Stimulated activated CD4-positive, alpha-beta T cell treated with anti-CD3 and anti-CD28 coated beads, Interleukin-2, amount 100 ng/mL, for 24 hours (primary cell): ENCODE measurements around the gene JUND.
A peak's percentile ranks its signal among the peaks of the same experiment; 100 is the strongest.
"Not testable (repeated sequence)": the region's sequence is repeated elsewhere in the genome, so short reads cannot be mapped to it uniquely, and the experiment has no call there.

ENCODE experiments used
- DNase-seq, 2 donors: peaks; one replicate each; pipeline ENCODE4 v3.0.0-alpha.2; 2020

JUND gene

DNA sequence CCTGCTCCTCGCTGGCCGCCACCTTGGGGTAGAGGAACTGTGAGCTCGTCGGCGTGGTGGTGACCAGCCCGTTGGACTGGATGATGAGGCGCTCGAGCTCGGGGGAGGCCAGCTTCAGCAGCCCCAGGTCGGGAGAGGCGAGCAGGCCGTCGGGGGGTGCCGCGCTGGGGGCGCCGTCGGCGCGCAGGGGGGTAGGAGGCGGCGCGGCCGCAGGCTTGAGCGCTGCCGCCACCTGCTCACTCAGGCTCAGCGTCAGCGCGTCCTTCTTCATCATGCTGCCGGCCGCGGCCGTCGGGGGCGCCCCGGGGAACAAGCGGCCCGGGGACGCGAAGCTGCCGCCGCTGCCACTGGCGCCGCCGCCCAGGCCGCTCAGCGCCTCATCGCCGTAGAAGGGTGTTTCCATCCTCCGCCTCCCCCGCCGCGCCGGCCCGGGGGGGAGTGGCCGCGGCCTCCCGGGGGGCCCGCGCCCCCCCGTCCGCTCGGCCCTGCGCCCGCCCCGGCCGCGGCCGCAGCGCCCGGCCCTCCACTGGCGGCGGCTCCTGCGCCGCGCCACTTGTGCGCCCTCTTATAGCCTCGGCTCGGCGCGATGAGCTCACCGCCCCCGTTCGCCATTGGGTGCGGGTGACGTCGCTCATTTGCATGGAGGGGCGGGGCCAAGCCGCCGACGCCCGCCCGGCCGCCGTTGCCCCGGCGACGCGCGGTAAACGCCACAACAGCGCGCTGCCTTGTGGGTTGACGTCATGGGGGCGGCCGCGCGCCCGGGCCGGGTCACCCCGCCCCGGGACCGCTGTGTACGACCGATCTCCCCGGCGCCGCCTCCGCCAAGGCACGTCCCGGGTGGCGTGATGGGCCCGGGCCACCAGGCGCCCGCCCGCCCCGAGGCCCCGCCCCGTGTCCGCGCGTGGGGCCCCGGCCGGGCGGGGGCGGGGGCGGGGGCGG is at the start of gene JUND:
TSS of gene JUND (minus strand) at position 541 of the 939 bp plus-strand sequence. CDS start at position 403, 138 bp downstream.
- DNase-seq: peak; percentile 96 to 97

GRCh38 chr19:18330868-18331267 is 49.4 kb upstream of the JUND start:
- DNase-seq: no peak

DNA sequence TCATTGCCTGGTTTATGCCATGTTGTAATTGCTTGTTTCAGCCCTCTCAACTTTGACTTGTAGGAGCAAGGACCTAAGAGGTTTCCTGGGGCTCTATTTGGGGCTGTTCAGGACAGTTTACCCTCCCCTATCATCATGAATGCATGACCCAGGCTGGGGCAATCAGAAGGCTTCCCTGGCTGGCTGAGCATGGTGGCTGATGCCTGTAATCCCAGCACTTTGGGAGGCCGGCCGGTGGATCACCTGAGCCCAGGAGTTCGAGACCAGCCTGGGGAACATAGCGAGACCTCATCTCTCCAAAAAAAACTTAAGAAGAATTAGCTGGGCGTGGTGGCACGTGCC is 47.6 kb upstream of the JUND start:
- no peak for DNase-seq

- DNase-seq: peak; percentile 83 to 89
Observed at GRCh38 chr19:18328340-18329034, 47.1 kb upstream of the JUND start.

GRCh38 chr19:18326772-18327171 is 45.4 kb upstream of the JUND start:
- no peak for DNase-seq

- DNase-seq: not testable (repeated sequence)
Observed at GRCh38 chr19:18324373-18324731, 42.9 kb upstream of the JUND start.

- peak; percentile 99 to 100 for DNase-seq
Observed at GRCh38 chr19:18322759-18323460, 41.5 kb upstream of the JUND start, which contains the start of gene LSM4. Gene LSM4, minus strand, starts transcription at chr19:18323076. Its CDS starts 56 bp downstream, at chr19:18323020.

GRCh38 chr19:18322318-18322758 is 40.9 kb upstream of the JUND start:
- peak; percentile 62 to 67 for DNase-seq

DNA sequence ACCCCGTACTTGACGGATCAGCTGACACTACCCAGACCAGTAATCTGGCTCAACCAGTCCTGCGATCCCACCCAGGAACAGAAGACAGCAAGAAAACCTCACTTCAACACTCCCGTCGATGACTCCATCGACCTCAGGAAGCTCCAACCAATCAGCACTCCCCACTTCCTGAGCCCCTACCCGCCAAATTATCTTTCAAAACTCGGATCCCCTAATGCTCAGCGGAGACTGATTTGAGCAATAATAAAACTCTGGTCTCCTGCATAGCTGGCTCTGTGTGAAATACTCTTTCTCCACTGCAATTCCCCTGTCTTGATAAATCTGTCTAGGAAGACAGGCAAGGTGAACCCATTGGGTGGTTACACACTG is 40.3 kb upstream of the JUND start:
- DNase-seq: peak in 1 of 2 donors; percentile 41

- no peak for DNase-seq
Observed at GRCh38 chr19:18320865-18321733, 39.7 kb upstream of the JUND start.

DNA sequence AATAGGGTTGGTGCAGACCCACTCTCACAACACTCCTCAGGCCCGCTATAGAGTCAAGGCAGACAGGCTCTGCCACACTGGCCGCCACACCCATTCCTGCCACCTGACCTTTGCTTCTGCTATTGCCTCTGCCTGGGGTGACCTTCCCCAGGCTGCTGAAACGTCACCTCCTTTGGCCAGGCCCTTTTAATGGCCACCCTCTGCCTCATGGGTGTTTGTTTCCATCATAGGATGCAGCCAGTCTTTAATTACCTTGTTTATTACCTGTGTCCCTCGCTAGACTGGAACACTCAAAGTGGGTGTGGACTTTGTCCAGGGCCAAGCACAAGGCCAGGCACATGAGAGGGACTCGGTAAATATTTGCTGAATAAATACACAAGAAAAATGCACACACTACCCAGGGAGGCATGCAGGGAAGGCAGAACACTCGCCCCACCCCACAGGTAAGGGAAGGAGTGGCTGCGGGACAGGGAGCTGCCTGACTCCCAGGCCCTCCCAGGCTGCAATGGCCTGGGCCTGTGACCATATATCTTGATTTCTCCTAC is 38.2 kb upstream of the JUND start:
- DNase-seq: no peak

GRCh38 chr19:18317961-18318800 is 36.8 kb upstream of the JUND start:
- DNase-seq: peak; percentile 39 to 60

DNA sequence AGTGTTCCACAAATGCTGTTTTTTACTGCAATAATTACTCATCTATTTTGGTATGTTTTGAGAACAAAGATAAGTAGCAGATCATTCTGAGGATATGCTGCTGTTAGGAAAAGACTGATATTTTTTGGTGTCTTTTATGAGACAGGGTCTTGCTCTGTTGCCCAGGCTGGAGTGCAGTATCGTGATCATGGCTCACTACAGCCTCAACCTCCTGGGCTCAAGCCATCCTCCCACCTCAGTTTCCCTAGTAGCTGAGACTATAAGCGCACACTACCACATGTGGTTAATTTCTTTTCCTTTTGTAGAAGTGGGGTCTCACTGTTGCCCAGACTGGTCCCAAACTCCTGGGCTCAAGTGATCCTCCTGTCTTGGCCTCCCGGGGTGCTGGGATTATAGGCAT is 32.0 kb upstream of the JUND start:
- no peak for DNase-seq

DNA sequence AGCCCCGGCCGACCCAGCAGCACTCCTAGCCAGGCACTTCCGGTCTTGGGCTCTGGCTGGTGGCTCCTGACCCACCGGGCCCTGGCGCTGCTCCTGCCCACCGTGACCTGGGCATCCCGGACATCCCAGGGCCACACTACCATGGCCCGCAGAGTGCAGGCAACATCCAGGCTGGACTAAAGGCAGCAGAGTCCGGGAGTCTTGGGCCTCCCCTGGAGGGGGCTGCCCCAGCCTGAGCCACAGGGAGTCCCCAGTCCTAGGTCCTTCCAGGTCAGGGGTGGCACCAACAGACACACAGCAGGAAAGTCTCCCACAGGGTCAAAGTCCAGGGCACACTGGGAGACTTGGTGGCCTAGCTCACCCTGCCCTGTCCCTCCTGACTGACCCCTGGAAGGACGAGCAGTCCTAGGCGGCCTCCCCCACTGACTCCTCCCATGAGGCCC is 30.7 kb upstream of the JUND start:
- no peak for DNase-seq

- no peak for DNase-seq
Observed at GRCh38 chr19:18311502-18312091, 30.2 kb upstream of the JUND start.

DNA sequence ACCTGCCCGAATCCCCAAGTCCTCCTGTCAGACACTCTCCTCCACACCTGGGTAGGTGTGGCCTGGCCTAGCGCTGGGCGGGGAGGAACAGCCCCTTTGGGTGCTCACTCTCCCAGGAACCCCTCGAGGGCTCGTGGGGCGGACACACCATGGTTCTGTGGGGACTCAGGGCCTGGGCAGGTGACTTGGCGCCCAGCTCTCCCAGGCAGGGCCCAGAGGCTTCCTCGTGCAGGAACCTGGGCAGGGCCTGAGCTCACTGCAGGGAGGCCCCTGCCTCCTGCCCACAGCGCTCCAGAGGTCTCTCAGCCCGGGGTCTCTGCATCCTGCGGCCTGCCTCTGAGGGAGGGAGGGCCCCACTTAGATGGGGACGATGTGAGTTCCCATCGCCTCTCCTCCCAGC is 29.5 kb upstream of the JUND start:
- no peak for DNase-seq

DNA sequence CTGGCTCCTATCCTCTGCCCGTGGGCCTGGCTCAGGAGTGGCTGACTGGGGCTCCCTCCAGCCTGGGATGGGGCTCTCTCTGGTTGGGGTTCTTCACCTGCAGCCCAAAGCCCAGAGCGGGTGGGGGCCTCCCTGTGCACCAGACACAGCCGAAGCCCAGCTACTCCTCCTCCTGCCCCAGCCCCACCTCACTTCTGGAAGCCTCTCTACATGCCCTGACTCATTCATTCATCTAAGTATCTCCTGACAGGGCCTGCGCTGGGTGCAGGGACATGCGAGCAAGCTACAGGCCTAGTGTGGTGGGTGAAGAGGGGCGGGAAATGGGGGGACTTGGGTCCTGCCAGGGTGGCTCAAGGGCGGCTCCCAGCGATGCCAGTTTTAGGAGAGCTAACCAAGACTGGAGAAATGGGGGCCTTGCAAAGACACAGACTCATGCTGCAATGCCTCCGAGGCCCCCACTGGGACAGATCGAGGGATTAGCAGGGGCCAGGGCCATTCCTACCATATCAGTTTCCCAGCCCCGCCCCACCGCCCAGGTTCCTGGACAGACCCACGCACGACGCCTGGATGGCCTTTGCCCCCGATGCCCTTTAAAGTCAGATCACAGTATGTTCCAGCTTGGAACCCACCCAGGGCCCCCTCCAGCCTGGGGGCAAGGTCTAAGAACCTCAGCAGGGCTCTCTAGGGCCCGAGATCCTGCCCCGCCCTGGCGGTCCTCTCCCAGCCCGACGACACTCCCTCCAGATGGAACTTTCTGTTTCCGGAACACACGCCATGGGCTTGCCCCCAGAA is 28.9 kb upstream of the JUND start:
- DNase-seq: no peak

- DNase-seq: no peak
Observed at GRCh38 chr19:18309525-18310064, 28.2 kb upstream of the JUND start.

DNA sequence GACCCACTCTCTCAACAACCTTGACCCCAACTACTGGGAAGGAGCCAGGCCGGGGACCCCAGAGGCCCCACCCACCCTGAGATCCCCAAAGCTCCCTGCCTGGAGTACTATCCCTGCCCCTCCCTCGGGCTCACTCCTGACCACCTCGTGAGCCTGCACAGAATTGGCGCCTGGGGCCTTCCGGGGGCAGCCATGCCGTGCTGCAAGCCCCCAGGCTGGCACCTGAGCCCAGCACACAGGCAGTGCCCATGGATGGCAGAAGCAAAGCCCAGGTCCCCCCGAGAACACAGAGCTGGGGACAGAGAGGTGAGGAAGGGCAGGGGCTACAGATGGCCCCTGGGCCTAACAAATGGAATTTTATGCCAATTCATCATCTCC is 27.5 kb upstream of the JUND start:
- DNase-seq: no peak
